ENCODE data around the gene TRAP1. TPM values are rescaled to one million over a fixed set of nuclear protein-coding genes. Genes with fewer than 3 reads are reported as not detected.

TRAP1 gene
- polyA plus RNA-seq, 3 donors = 22.8 to 54.0 (median 22.9) TPM

DNA sequence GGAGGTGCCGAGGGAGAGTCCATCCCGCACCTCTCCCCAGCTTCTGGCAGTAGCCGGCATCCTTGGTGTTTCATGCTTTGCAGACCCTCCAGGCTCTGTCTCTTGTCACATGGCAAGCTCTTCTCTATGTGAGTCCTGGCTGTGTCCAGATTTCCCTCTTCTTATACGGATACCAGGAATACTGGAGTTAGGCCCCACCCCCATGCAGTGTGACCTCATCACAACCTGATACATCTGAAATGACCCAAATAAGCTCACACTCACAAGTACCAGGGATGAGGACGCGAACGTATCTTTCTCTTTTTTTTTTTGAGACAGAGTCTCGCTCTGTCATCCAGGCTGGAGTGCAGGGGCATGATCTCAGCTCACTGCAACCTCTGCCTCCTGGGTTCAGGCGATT lies 23.3 kb downstream of the TRAP1 start:
- no peak for DNase-seq
- H3K79me2 ChIP-seq (ENCODE audit: insufficient read depth, low read length) = no peaks in the 10 kb centered on the region
- H3K27ac Mint-ChIP-seq = no peak overlapping the region
- peaks cover 0 to 5% of the 10 kb centered on the region in 2 donors for H3K36me3 ChIP-seq (replicated peaks in 1 of 2; ENCODE audit: control insufficient read depth in 1 of 2, insufficient read depth in 2 of 2, low read length in 2 of 2)
- no peak overlapping the region for H3K4me2 ChIP-seq (replicated peaks; ENCODE audit: extremely low read depth, low read length, poor library complexity, severe bottlenecking)
- no peak overlapping the region for H3K27ac ChIP-seq (ENCODE audit: low read depth in 1 of 2, low read length in 2 of 2)
- intact Hi-C loops (cut with micrococcal nuclease) = loop anchor here in 1 of 2 donors (10.0 kb wide), 1 partner anchor 181 kb away; no protein-coding TSS in a partner anchor
- H3K4me3 ChIP-seq (replicated peaks in 1 of 3; ENCODE audit: low read depth in 2 of 3, low read length in 3 of 3) = no peak overlapping the region
- no peaks in the 10 kb centered on the region for H3K27me3 ChIP-seq (ENCODE audit: control insufficient read depth in 2 of 2, insufficient read depth in 2 of 2, low read length in 2 of 2)
- no peak overlapping the region for H2AFZ ChIP-seq (ENCODE audit: insufficient read depth, low read depth, low read length, poor library complexity, severe bottlenecking)
- peaks cover 6 to 11% of the 10 kb centered on the region in 2 donors for H3K4me1 ChIP-seq (ENCODE audit: control insufficient read depth in 1 of 2, insufficient read depth in 2 of 2, low read length in 2 of 2)
- peaks cover 16 to 29% of the 10 kb centered on the region in 2 donors for H3K36me3 Mint-ChIP-seq
- peaks cover 0 to 7% (median 0%) of the 10 kb centered on the region in 7 donors for H3K9me3 Mint-ChIP-seq
- H3K9ac ChIP-seq (ENCODE audit: insufficient read depth, low read length, poor library complexity, severe bottlenecking) = no peak overlapping the region
- no peak overlapping the region for H3K4me3 Mint-ChIP-seq
- no peaks in the 10 kb centered on the region for H3K9me3 ChIP-seq (replicated peaks in 1 of 2; ENCODE audit: control insufficient read depth in 1 of 2, insufficient read depth in 1 of 2, low read length in 2 of 2)
- H3K27me3 Mint-ChIP-seq (ENCODE audit: low read depth in 3 of 3) = peaks cover 4 to 12% (median 4%) of the 10 kb centered on the region in 3 donors
- TF ChIP-seq, protein P1, sequence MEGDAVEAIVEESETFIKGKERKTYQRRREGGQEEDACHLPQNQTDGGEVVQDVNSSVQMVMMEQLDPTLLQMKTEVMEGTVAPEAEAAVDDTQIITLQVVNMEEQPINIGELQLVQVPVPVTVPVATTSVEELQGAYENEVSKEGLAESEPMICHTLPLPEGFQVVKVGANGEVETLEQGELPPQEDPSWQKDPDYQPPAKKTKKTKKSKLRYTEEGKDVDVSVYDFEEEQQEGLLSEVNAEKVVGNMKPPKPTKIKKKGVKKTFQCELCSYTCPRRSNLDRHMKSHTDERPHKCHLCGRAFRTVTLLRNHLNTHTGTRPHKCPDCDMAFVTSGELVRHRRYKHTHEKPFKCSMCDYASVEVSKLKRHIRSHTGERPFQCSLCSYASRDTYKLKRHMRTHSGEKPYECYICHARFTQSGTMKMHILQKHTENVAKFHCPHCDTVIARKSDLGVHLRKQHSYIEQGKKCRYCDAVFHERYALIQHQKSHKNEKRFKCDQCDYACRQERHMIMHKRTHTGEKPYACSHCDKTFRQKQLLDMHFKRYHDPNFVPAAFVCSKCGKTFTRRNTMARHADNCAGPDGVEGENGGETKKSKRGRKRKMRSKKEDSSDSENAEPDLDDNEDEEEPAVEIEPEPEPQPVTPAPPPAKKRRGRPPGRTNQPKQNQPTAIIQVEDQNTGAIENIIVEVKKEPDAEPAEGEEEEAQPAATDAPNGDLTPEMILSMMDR (IDR thresholded peaks at IDR 0.05) = no peak
- WGBS (ENCODE audit: insufficient coverage) = 98% methylated on average over 9 of the region's 9 CpGs
- H4K20me1 ChIP-seq (ENCODE audit: insufficient read depth, low read length) = no peaks in the 10 kb centered on the region
- H3K4me1 Mint-ChIP-seq = peaks cover 16% of the 10 kb centered on the region

DNA sequence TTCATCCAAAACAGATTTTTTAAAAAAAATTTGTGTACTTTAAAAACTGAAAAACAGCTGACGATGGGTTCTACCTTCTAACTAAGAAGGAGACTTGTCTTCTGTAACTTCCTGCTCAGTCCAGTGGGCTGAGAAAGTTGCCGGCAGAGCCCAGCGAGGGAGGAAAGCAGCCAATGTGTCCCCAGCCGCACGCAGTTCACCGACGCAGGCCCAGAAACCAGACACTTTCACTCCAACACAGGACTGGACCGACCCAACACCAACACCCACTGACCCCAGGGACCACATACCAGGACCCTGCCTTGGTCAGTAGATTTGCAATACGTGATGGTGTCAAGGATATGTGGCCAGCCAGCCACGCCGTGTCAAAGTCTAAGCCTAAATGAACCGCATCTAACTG lies 25.6 kb downstream of the TRAP1 start:
- H3K36me3 ChIP-seq (replicated peaks in 1 of 2; ENCODE audit: control insufficient read depth in 1 of 2, insufficient read depth in 2 of 2, low read length in 2 of 2) = peaks cover 0 to 26% of the 10 kb centered on the region in 2 donors
- Mint-ChIP-seq H3K27me3 (ENCODE audit: low read depth in 3 of 3) (peaks cover 2 to 5% (median 4%) of the 10 kb centered on the region in 3 donors), H3K27ac (peak overlapping the region in 1 of 7 donors; percentile 8), H3K4me1 (peaks cover 13% of the 10 kb centered on the region), H3K36me3 (peaks cover 33 to 42% of the 10 kb centered on the region in 2 donors), H3K9me3 (no peaks in the 10 kb centered on the region), H3K4me3 (no peak overlapping the region)
- no peaks in the 10 kb centered on the region for H4K20me1 ChIP-seq (ENCODE audit: insufficient read depth, low read length)
- no peak for DNase-seq
- intact Hi-C loops (cut with micrococcal nuclease) = loop anchor here in 1 of 2 donors (10.0 kb wide), 1 partner anchor 183 kb away; no protein-coding TSS in a partner anchor
- 89% methylated on average over 12 of the region's 12 CpGs for WGBS (ENCODE audit: insufficient coverage)
- no peak overlapping the region for H3K4me2 ChIP-seq (replicated peaks; ENCODE audit: extremely low read depth, low read length, poor library complexity, severe bottlenecking)
- no peak overlapping the region for H3K4me3 ChIP-seq (replicated peaks in 1 of 3; ENCODE audit: low read depth in 2 of 3, low read length in 3 of 3)
- no peaks in the 10 kb centered on the region for H3K27me3 ChIP-seq (ENCODE audit: control insufficient read depth in 2 of 2, insufficient read depth in 2 of 2, low read length in 2 of 2)
- no peak overlapping the region for H3K27ac ChIP-seq (ENCODE audit: low read depth in 1 of 2, low read length in 2 of 2)
- H3K9me3 ChIP-seq (replicated peaks in 1 of 2; ENCODE audit: control insufficient read depth in 1 of 2, insufficient read depth in 1 of 2, low read length in 2 of 2) = no peaks in the 10 kb centered on the region
- no peak overlapping the region for H2AFZ ChIP-seq (ENCODE audit: insufficient read depth, low read depth, low read length, poor library complexity, severe bottlenecking)
- H3K79me2 ChIP-seq (ENCODE audit: insufficient read depth, low read length) = no peaks in the 10 kb centered on the region
- H3K4me1 ChIP-seq (ENCODE audit: control insufficient read depth in 1 of 2, insufficient read depth in 2 of 2, low read length in 2 of 2) = peaks cover 6 to 7% of the 10 kb centered on the region in 2 donors
- TF ChIP-seq, protein P1 (IDR thresholded peaks at IDR 0.05) = no peak
- no peak overlapping the region for H3K9ac ChIP-seq (ENCODE audit: insufficient read depth, low read length, poor library complexity, severe bottlenecking)

All from CD14-positive monocyte (primary cell).